Astrocyte (in vitro differentiated cells and primary cell): Measurements from ENCODE around the gene BLOC1S3. TPM values are rescaled to one million over a fixed set of nuclear protein-coding genes. Genes with fewer than 3 reads are reported as not detected.

Source experiments
- DNase-seq: peaks from one replicate; pipeline ENCODE4 v3.0.0-alpha.2; 2010; ENCODE audit warnings: low read depth
- FAIRE-seq: peaks from 2 replicates; lab custom pipeline; 2011; peaks lifted over from hg19 to GRCh38; lab: Jason Lieb, UNC
- H2AFZ ChIP-seq: 2 replicates; pipeline ENCODE4 v1.6.0; 2012; ENCODE audit warnings: low read depth, low read length, inconsistent platforms
- H3K27ac ChIP-seq: 2 replicates; pipeline ENCODE4 v1.5.1; 2011; ENCODE audit warnings: low read depth, low read length, inconsistent platforms
- H3K27me3 ChIP-seq: 2 replicates; pipeline ENCODE4 v1.6.0; 2011; ENCODE audit warnings: low read length, inconsistent platforms; ENCODE audit not compliant: insufficient read depth
- H3K36me3 ChIP-seq: 2 replicates; pipeline ENCODE4 v1.5.1; 2011; ENCODE audit warnings: low read length, inconsistent platforms; ENCODE audit not compliant: insufficient read depth
- H3K4me1 ChIP-seq: 2 replicates; pipeline ENCODE4 v1.5.1; 2011; ENCODE audit warnings: low read length, inconsistent platforms; ENCODE audit not compliant: insufficient read depth
- H3K4me2 ChIP-seq: 2 replicates; pipeline ENCODE4 v1.6.0; 2012; ENCODE audit warnings: low read length, inconsistent platforms
- H3K4me3 ChIP-seq: 2 replicates; pipeline ENCODE4 v1.5.1; 2011; ENCODE audit warnings: low read depth, mild to moderate bottlenecking, low read length, inconsistent platforms; ENCODE audit not compliant: insufficient read depth
- H3K79me2 ChIP-seq: 2 replicates; pipeline ENCODE4 v1.6.0; 2012; ENCODE audit warnings: mild to moderate bottlenecking, low read length, inconsistent platforms; ENCODE audit not compliant: insufficient read depth
- H3K9ac ChIP-seq: 2 replicates; pipeline ENCODE4 v1.6.0; 2012; ENCODE audit warnings: mild to moderate bottlenecking, low read length, inconsistent platforms
- H3K9me3 ChIP-seq: 2 replicates; pipeline ENCODE4 v1.5.1; 2012; ENCODE audit warnings: low read depth, mild to moderate bottlenecking, low read length, inconsistent platforms; ENCODE audit not compliant: insufficient read depth
- H4K20me1 ChIP-seq: 2 replicates; pipeline ENCODE4 v1.6.0; 2012; ENCODE audit warnings: low read length, inconsistent platforms; ENCODE audit not compliant: insufficient read depth
- H3K27ac Mint-ChIP-seq: one replicate; pipeline ENCODE4 v1.8.0; 2021; ENCODE audit warnings: mild to moderate bottlenecking, mixed read lengths; ENCODE audit not compliant: unreplicated experiment
- H3K27me3 Mint-ChIP-seq: one replicate; pipeline ENCODE4 v1.8.0; 2021; ENCODE audit warnings: low read depth, mixed read lengths; ENCODE audit not compliant: unreplicated experiment
- H3K36me3 Mint-ChIP-seq: one replicate; pipeline ENCODE4 v1.8.0; 2021; ENCODE audit warnings: low read depth, mixed read lengths; ENCODE audit not compliant: unreplicated experiment
- H3K4me1 Mint-ChIP-seq: one replicate; pipeline ENCODE4 v1.8.0; 2021; ENCODE audit warnings: low read depth, mixed read lengths; ENCODE audit not compliant: unreplicated experiment
- H3K4me3 Mint-ChIP-seq: one replicate; pipeline ENCODE4 v1.8.0; 2021; ENCODE audit warnings: mild to moderate bottlenecking, moderate library complexity, mixed read lengths; ENCODE audit not compliant: unreplicated experiment
- H3K9me3 Mint-ChIP-seq: one replicate; pipeline ENCODE4 v1.8.0; 2021; ENCODE audit warnings: mild to moderate bottlenecking, mixed read lengths; ENCODE audit not compliant: unreplicated experiment
- CTCF ChIP-seq: IDR thresholded peaks from 2 replicates; pipeline ENCODE4 v1.5.1; 2011; ENCODE audit warnings: low read depth, mild to moderate bottlenecking, inconsistent platforms, low read length, moderate library complexity; ENCODE audit not compliant: insufficient read depth
- EZH2 ChIP-seq: IDR thresholded peaks from 2 replicates; pipeline ENCODE4 v1.6.1; 2012; ENCODE audit warnings: mild to moderate bottlenecking, low read length, inconsistent platforms; ENCODE audit not compliant: insufficient read depth
- total RNA-seq: library from RNA; stranded (reverse); gene quantifications from 2 replicates; pipeline ENCODE4 v1.2.1, GENCODE V29; 2021

BLOC1S3 gene
- total RNA-seq, 1 donor from 2014 or later = 14.5 TPM

GRCh38 chr19:45189971-45190370 lies 11.4 kb downstream of the BLOC1S3 start:
- Histone ChIP-seq H4K20me1 (no peaks in the 10 kb centered on the region), H3K4me1 (no peaks in the 10 kb centered on the region), H2AFZ (no peak overlapping the region), H3K9ac (no peak overlapping the region), H3K4me3 (no peak overlapping the region), H3K27me3 (no peaks in the 10 kb centered on the region), H3K36me3 (no peaks in the 10 kb centered on the region), H3K4me2 (no peak overlapping the region), H3K27ac (no peak overlapping the region), H3K9me3 (no peaks in the 10 kb centered on the region), H3K79me2 (no peaks in the 10 kb centered on the region)
- no peak for FAIRE-seq
- TF ChIP-seq EZH2 = no peak
- TF ChIP-seq CTCF = no peak
- H3K27me3 Mint-ChIP-seq = peaks cover 2% of the 10 kb centered on the region
- peaks cover 2% of the 10 kb centered on the region for H3K4me1 Mint-ChIP-seq
- H3K36me3 Mint-ChIP-seq = peaks cover 6% of the 10 kb centered on the region
- no peak overlapping the region for H3K4me3 Mint-ChIP-seq
- no peaks in the 10 kb centered on the region for H3K9me3 Mint-ChIP-seq
- H3K27ac Mint-ChIP-seq = no peak overlapping the region
- no peak for DNase-seq

DNA sequence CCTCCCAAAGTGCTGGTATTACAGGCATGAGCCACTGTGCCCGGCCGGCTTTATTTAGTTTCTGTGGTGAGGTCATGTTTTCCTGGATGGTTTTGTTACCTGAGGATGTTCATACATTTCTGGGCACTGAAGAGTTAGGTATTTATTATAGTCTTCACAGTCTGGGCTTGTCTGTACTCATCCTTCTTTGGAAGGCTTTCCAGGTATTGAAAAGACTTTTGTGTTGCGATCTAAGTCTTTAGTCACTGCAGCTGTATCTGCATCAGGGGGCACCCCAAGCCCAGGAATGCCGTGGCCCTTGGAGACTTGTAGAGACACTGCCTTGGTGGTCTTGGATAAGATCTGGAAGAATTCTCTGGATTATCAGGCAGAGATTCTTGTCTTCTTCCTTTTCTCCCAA lies 12.8 kb downstream of the BLOC1S3 start:
- H3K27ac Mint-ChIP-seq = no peak overlapping the region
- no peak for TF ChIP-seq CTCF
- TF ChIP-seq EZH2 = no peak
- H3K79me2 ChIP-seq = no peaks in the 10 kb centered on the region
- no peaks in the 10 kb centered on the region for H3K27me3 ChIP-seq
- H2AFZ ChIP-seq = no peak overlapping the region
- H3K9me3 Mint-ChIP-seq = no peaks in the 10 kb centered on the region
- H3K27me3 Mint-ChIP-seq = no peaks in the 10 kb centered on the region
- FAIRE-seq (no peak), DNase-seq (no peak)
- no peaks in the 10 kb centered on the region for H3K4me1 ChIP-seq
- H3K9me3 ChIP-seq = no peaks in the 10 kb centered on the region
- H3K4me2 ChIP-seq = no peak overlapping the region
- H3K4me1 Mint-ChIP-seq = no peaks in the 10 kb centered on the region
- H3K27ac ChIP-seq = no peak overlapping the region
- no peak overlapping the region for H3K9ac ChIP-seq
- no peaks in the 10 kb centered on the region for H3K36me3 ChIP-seq
- no peaks in the 10 kb centered on the region for H4K20me1 ChIP-seq
- H3K36me3 Mint-ChIP-seq = peaks cover 8% of the 10 kb centered on the region
- no peak overlapping the region for H3K4me3 Mint-ChIP-seq
- no peak overlapping the region for H3K4me3 ChIP-seq

- Histone ChIP-seq H3K27me3 (peaks cover 3% of the 10 kb centered on the region), H3K4me3 (no peak overlapping the region), H3K4me2 (no peak overlapping the region), H3K4me1 (no peaks in the 10 kb centered on the region), H2AFZ (no peak overlapping the region), H3K36me3 (no peaks in the 10 kb centered on the region), H3K9me3 (no peaks in the 10 kb centered on the region), H4K20me1 (no peaks in the 10 kb centered on the region), H3K27ac (no peak overlapping the region), H3K9ac (no peak overlapping the region), H3K79me2 (no peaks in the 10 kb centered on the region)
- Mint-ChIP-seq H3K4me3 (no peak overlapping the region), H3K27ac (no peak overlapping the region), H3K27me3 (peaks cover 3% of the 10 kb centered on the region), H3K4me1 (no peaks in the 10 kb centered on the region), H3K9me3 (no peaks in the 10 kb centered on the region), H3K36me3 (peaks cover 9% of the 10 kb centered on the region)
- FAIRE-seq (no peak), DNase-seq (no peak)
- TF ChIP-seq CTCF = no peak
- TF ChIP-seq EZH2 = no peak
Measured at GRCh38 chr19:45195764-45196163, 17.2 kb downstream of the BLOC1S3 start.
